WTC11 (cell line): ENCODE measurements around the gene SKAP2. TPM values are rescaled to one million over a fixed set of nuclear protein-coding genes. Genes with fewer than 3 reads are reported as not detected.
A peak's percentile ranks its signal among the peaks of the same experiment; 100 is the strongest.

Experiments used
- ATAC-seq: fragments of 200-7000 bp; cut with Tn5 transposase; 2 replicates; pipeline ENCODE4 v1.10.0; 2021; ENCODE audit warnings: mild to moderate bottlenecking, moderate library complexity
- CTCF ChIA-PET: fragments of 300-600 bp; sonication (Branson Sonifier 250); formaldehyde crosslinking; loops from one replicate; lab custom pipeline; 2021; ENCODE audit warnings: antibody characterized with exemption; lab: Charles Lee
- POLR2A ChIA-PET: fragments of 350-600 bp; sonication (Branson Sonifier 250); formaldehyde crosslinking; loops from one replicate; lab custom pipeline; 2021; ENCODE audit warnings: antibody characterized with exemption; lab: Charles Lee
- DNase-seq: peaks from one replicate; pipeline ENCODE4 v3.0.0; 2021; ENCODE audit warnings: low spot score
- H3K27ac Mint-ChIP-seq: 2 replicates; pipeline ENCODE4 v1.8.0; 2021; ENCODE audit warnings: mixed read lengths
- H3K27me3 Mint-ChIP-seq: 2 replicates; pipeline ENCODE4 v1.8.0; 2021; ENCODE audit warnings: low read depth, mild to moderate bottlenecking, moderate library complexity, mixed read lengths
- H3K36me3 Mint-ChIP-seq: 2 replicates; pipeline ENCODE4 v1.8.0; 2021; ENCODE audit warnings: mixed read lengths
- H3K4me1 Mint-ChIP-seq: 2 replicates; pipeline ENCODE4 v1.8.0; 2022; ENCODE audit warnings: mixed read lengths
- H3K4me3 Mint-ChIP-seq: 2 replicates; pipeline ENCODE4 v1.8.0; 2021; ENCODE audit warnings: mild to moderate bottlenecking, moderate library complexity, mixed read lengths
- H3K9me3 Mint-ChIP-seq: 2 replicates; pipeline ENCODE4 v1.8.0; 2021; ENCODE audit warnings: mixed read lengths
- E2F1 ChIP-seq: sonication (generic); formaldehyde crosslinking; IDR thresholded peaks from 2 replicates; pipeline ENCODE4 v1.8.0; 2022; ENCODE audit warnings: mild to moderate bottlenecking, missing genetic modification reagents
- ELF4 ChIP-seq: sonication (generic); formaldehyde crosslinking; IDR thresholded peaks from 2 replicates; pipeline ENCODE4 v1.8.1; 2022; ENCODE audit warnings: low read depth, mild to moderate bottlenecking, moderate library complexity, missing genetic modification reagents
- EMX1 ChIP-seq: fragments of 250-450 bp; sonication (Bioruptor Pico); IDR thresholded peaks from 2 replicates; pipeline ENCODE4 v1.8.0; 2021; ENCODE audit warnings: mild to moderate bottlenecking
- ETV6 ChIP-seq: sonication (generic); formaldehyde crosslinking; IDR thresholded peaks from 2 replicates; pipeline ENCODE4 v1.8.1; 2022; ENCODE audit warnings: mild to moderate bottlenecking, missing genetic modification reagents
- IRF2 ChIP-seq: sonication (generic); formaldehyde crosslinking; IDR thresholded peaks from 2 replicates; pipeline ENCODE4 v1.8.0; 2022; ENCODE audit warnings: low read depth, missing genetic modification reagents, borderline replicate concordance
- JAZF1 ChIP-seq: fragments of 250-450 bp; sonication (Bioruptor Pico); IDR thresholded peaks from 2 replicates; pipeline ENCODE4 v1.9.0; 2021; ENCODE audit warnings: moderate library complexity, mild to moderate bottlenecking, inconsistent platforms
- MAX ChIP-seq: sonication (generic); formaldehyde crosslinking; IDR thresholded peaks from 2 replicates; pipeline ENCODE4 v1.8.0; 2022; ENCODE audit warnings: mild to moderate bottlenecking, missing genetic modification reagents
- MLX ChIP-seq: sonication (generic); formaldehyde crosslinking; IDR thresholded peaks from 2 replicates; pipeline ENCODE4 v1.8.1; 2023; ENCODE audit warnings: mild to moderate bottlenecking, missing genetic modification reagents, moderate library complexity
- PRRX2 ChIP-seq: fragments of 250-450 bp; sonication (Bioruptor Pico); IDR thresholded peaks from 2 replicates; pipeline ENCODE4 v1.8.0; 2021; ENCODE audit warnings: mild to moderate bottlenecking
- SP1 ChIP-seq: sonication (generic); formaldehyde crosslinking; conservative IDR thresholded peaks from 2 replicates; pipeline ENCODE4 v1.8.1; 2022; ENCODE audit warnings: missing genetic modification reagents
- ZBTB21 ChIP-seq: sonication (generic); formaldehyde crosslinking; IDR thresholded peaks from 2 replicates; pipeline ENCODE4 v1.8.1; 2023; ENCODE audit warnings: mild to moderate bottlenecking, missing genetic modification reagents, borderline replicate concordance
- ZNF317 ChIP-seq: sonication (generic); formaldehyde crosslinking; IDR thresholded peaks from 2 replicates; pipeline ENCODE4 v1.8.1; 2023; ENCODE audit warnings: low read depth, mild to moderate bottlenecking, moderate library complexity, missing genetic modification reagents, borderline replicate concordance
- ZNF423 ChIP-seq: fragments of 250-450 bp; sonication (Bioruptor Pico); IDR thresholded peaks from 2 replicates; pipeline ENCODE4 v2.1.2; 2022; ENCODE audit warnings: mild to moderate bottlenecking, moderate library complexity
- ZNF671 ChIP-seq: fragments of 250-450 bp; sonication (Bioruptor Pico); IDR thresholded peaks from 2 replicates; pipeline ENCODE4 v1.8.0; 2021; ENCODE audit warnings: mild to moderate bottlenecking
- total RNA-seq: library from RNA; stranded (reverse); gene quantifications from 3 replicates; pipeline ENCODE4 v1.2.3, GENCODE V29; 2021
- TF ChIP-seq, protein P1 (sequence below): fragments of 250-450 bp; sonication (Bioruptor Pico); IDR thresholded peaks from 2 replicates; pipeline ENCODE4 v1.9.0; 2021; ENCODE audit warnings: mild to moderate bottlenecking
- TF ChIP-seq, protein P2 (sequence below): sonication (generic); formaldehyde crosslinking; IDR thresholded peaks from 2 replicates; pipeline ENCODE4 v1.8.0; 2022; ENCODE audit warnings: missing genetic modification reagents
- TF ChIP-seq, protein P3 (sequence below): sonication (generic); formaldehyde crosslinking; IDR thresholded peaks from 2 replicates; pipeline ENCODE4 v1.8.1; 2023; ENCODE audit warnings: mild to moderate bottlenecking, missing genetic modification reagents
- TF ChIP-seq, protein P4 (sequence below): sonication (generic); formaldehyde crosslinking; IDR thresholded peaks from 2 replicates; pipeline ENCODE4 v1.8.0; 2023; ENCODE audit warnings: missing genetic modification reagents, mild to moderate bottlenecking, borderline replicate concordance

SKAP2 gene
- total RNA-seq, 1 experiment from 2014 or later, result 2.5 TPM

DNA sequence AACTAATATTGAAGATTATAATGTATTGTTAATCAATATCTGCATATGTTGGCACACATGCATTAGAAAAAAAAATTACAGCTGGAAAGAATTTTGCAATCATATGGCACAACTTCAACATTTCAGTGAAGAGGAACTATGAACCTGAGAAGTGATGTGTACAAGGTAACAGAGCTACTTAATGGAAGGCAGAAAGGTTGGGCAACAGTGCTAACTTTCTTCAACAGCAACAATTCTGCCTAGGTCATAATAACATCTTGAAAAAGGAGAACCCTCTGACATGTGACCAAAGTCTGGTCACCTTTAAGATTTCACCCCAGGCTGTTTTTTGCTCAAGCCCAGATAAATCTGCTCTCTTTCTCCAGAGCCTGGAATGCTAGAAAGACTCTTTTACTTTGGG, 47.9 kb upstream of the SKAP2 start (continued):
- TF ChIP-seq, protein P1, sequence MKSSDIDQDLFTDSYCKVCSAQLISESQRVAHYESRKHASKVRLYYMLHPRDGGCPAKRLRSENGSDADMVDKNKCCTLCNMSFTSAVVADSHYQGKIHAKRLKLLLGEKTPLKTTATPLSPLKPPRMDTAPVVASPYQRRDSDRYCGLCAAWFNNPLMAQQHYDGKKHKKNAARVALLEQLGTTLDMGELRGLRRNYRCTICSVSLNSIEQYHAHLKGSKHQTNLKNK (CRISPR knock-in tag), result no peak
- no peak for TF ChIP-seq IRF2
- no peak for TF ChIP-seq MLX (CRISPR knock-in tag)
- no peak for TF ChIP-seq ZNF317 (CRISPR knock-in tag)

GRCh38 chr7:26910221-26910620, 45.8 kb upstream of the SKAP2 start:
- Mint-ChIP-seq H3K27ac (no peak overlapping the region), H3K4me1 (0 out of 2 replicates have a peak, but pooled peaks cover 2% of the 10 kb centered on the region), H3K4me3 (no peak overlapping the region), H3K36me3 (no peaks in the 10 kb centered on the region), H3K9me3 (no peaks in the 10 kb centered on the region), H3K27me3 (no peaks in the 10 kb centered on the region)
- POLR2A ChIA-PET, result no interaction called here
- peak; percentile 13 for DNase-seq
- CTCF ChIA-PET, result no interaction called here
- no peak for TF ChIP-seq IRF2
- TF ChIP-seq, all 79 proteins: peak for 0
- ATAC-seq, result no peak; the same call in 1 of the 2 replicates

DNA sequence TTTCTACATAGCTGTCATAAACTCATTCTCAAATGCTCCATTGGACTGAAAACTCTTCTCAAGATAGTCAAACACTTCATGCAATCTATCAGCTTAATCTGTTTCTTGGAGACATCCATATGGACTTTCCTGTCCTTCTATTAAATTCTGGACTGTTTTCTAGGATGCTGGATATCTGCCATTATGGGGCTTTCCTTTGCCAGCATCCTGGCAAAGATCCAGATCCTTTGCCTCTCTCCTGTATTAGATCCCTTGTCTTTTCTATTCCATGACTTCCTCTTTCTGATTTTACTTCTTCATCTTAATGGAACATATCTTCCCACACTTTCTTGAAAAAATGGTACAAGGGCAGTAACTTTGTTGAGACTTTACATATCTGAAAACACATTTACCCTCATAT, 35.9 kb upstream of the SKAP2 start:
- no peak overlapping the region for H3K27ac Mint-ChIP-seq
- CTCF ChIA-PET, result no interaction called here
- TF ChIP-seq MAX (CRISPR knock-in tag) (no peak), E2F1 (no peak), EMX1 (no peak), ZNF423 (CRISPR knock-in tag) (no peak), ELF4 (CRISPR knock-in tag) (no peak), ZBTB21 (CRISPR knock-in tag) (no peak), JAZF1 (no peak), ETV6 (CRISPR knock-in tag) (no peak), ZNF317 (CRISPR knock-in tag) (no peak), ZNF671 (CRISPR knock-in tag) (no peak), SP1 (CRISPR knock-in tag) (no peak), PRRX2 (CRISPR knock-in tag) (no peak)
- TF ChIP-seq, protein P2, sequence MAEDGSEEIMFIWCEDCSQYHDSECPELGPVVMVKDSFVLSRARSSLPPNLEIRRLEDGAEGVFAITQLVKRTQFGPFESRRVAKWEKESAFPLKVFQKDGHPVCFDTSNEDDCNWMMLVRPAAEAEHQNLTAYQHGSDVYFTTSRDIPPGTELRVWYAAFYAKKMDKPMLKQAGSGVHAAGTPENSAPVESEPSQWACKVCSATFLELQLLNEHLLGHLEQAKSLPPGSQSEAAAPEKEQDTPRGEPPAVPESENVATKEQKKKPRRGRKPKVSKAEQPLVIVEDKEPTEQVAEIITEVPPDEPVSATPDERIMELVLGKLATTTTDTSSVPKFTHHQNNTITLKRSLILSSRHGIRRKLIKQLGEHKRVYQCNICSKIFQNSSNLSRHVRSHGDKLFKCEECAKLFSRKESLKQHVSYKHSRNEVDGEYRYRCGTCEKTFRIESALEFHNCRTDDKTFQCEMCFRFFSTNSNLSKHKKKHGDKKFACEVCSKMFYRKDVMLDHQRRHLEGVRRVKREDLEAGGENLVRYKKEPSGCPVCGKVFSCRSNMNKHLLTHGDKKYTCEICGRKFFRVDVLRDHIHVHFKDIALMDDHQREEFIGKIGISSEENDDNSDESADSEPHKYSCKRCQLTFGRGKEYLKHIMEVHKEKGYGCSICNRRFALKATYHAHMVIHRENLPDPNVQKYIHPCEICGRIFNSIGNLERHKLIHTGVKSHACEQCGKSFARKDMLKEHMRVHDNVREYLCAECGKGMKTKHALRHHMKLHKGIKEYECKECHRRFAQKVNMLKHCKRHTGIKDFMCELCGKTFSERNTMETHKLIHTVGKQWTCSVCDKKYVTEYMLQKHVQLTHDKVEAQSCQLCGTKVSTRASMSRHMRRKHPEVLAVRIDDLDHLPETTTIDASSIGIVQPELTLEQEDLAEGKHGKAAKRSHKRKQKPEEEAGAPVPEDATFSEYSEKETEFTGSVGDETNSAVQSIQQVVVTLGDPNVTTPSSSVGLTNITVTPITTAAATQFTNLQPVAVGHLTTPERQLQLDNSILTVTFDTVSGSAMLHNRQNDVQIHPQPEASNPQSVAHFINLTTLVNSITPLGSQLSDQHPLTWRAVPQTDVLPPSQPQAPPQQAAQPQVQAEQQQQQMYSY (CRISPR knock-in tag), result no peak
- TF ChIP-seq, protein P3, sequence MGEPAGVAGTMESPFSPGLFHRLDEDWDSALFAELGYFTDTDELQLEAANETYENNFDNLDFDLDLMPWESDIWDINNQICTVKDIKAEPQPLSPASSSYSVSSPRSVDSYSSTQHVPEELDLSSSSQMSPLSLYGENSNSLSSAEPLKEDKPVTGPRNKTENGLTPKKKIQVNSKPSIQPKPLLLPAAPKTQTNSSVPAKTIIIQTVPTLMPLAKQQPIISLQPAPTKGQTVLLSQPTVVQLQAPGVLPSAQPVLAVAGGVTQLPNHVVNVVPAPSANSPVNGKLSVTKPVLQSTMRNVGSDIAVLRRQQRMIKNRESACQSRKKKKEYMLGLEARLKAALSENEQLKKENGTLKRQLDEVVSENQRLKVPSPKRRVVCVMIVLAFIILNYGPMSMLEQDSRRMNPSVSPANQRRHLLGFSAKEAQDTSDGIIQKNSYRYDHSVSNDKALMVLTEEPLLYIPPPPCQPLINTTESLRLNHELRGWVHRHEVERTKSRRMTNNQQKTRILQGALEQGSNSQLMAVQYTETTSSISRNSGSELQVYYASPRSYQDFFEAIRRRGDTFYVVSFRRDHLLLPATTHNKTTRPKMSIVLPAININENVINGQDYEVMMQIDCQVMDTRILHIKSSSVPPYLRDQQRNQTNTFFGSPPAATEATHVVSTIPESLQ (CRISPR knock-in tag), result no peak
- TF ChIP-seq, protein P4, sequence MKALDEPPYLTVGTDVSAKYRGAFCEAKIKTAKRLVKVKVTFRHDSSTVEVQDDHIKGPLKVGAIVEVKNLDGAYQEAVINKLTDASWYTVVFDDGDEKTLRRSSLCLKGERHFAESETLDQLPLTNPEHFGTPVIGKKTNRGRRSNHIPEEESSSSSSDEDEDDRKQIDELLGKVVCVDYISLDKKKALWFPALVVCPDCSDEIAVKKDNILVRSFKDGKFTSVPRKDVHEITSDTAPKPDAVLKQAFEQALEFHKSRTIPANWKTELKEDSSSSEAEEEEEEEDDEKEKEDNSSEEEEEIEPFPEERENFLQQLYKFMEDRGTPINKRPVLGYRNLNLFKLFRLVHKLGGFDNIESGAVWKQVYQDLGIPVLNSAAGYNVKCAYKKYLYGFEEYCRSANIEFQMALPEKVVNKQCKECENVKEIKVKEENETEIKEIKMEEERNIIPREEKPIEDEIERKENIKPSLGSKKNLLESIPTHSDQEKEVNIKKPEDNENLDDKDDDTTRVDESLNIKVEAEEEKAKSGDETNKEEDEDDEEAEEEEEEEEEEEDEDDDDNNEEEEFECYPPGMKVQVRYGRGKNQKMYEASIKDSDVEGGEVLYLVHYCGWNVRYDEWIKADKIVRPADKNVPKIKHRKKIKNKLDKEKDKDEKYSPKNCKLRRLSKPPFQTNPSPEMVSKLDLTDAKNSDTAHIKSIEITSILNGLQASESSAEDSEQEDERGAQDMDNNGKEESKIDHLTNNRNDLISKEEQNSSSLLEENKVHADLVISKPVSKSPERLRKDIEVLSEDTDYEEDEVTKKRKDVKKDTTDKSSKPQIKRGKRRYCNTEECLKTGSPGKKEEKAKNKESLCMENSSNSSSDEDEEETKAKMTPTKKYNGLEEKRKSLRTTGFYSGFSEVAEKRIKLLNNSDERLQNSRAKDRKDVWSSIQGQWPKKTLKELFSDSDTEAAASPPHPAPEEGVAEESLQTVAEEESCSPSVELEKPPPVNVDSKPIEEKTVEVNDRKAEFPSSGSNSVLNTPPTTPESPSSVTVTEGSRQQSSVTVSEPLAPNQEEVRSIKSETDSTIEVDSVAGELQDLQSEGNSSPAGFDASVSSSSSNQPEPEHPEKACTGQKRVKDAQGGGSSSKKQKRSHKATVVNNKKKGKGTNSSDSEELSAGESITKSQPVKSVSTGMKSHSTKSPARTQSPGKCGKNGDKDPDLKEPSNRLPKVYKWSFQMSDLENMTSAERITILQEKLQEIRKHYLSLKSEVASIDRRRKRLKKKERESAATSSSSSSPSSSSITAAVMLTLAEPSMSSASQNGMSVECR, result no peak
- TF ChIP-seq, all 79 proteins: peak for 0
- Mint-ChIP-seq H3K4me3 (no peak overlapping the region), H3K36me3 (no peaks in the 10 kb centered on the region), H3K27me3 (no peaks in the 10 kb centered on the region; the same call in 1 of the 2 replicates), H3K9me3 (0 out of 2 replicates have a peak, but pooled peaks cover 4% of the 10 kb centered on the region), H3K4me1 (no peaks in the 10 kb centered on the region)
- ATAC-seq, result no peak
- POLR2A ChIA-PET, result no interaction called here
- DNase-seq, result no peak
